Measurements from ENCODE around the gene EIF6.
"Not testable (repeated sequence)": the region's sequence is repeated elsewhere in the genome, so short reads cannot be mapped to it uniquely, and the experiment has no call there.

- TF ChIP-seq, protein P1, sequence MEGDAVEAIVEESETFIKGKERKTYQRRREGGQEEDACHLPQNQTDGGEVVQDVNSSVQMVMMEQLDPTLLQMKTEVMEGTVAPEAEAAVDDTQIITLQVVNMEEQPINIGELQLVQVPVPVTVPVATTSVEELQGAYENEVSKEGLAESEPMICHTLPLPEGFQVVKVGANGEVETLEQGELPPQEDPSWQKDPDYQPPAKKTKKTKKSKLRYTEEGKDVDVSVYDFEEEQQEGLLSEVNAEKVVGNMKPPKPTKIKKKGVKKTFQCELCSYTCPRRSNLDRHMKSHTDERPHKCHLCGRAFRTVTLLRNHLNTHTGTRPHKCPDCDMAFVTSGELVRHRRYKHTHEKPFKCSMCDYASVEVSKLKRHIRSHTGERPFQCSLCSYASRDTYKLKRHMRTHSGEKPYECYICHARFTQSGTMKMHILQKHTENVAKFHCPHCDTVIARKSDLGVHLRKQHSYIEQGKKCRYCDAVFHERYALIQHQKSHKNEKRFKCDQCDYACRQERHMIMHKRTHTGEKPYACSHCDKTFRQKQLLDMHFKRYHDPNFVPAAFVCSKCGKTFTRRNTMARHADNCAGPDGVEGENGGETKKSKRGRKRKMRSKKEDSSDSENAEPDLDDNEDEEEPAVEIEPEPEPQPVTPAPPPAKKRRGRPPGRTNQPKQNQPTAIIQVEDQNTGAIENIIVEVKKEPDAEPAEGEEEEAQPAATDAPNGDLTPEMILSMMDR (conservative IDR thresholded peaks at IDR 0.05; ENCODE audit: low read length), result not testable (repeated sequence)
- TF ChIP-seq EZH2phosphoT487 (IDR thresholded peaks at IDR 0.05; ENCODE audit: borderline replicate concordance, low read depth, low read length), result not testable (repeated sequence)
Measured at GRCh38 chr20:35262321-35262720, 22.3 kb downstream of the EIF6 start.
